CD4-positive, alpha-beta T cell treated with Interleukin-17A for 4 hours (primary cell): ENCODE data around the gene LHPP.

Experiments
- DNase-seq: peaks from one replicate; pipeline ENCODE4 v3.0.0-alpha.2; 2020; ENCODE audit warnings: mixed read lengths

Gene LHPP

GRCh38 chr10:124630551-124630950 is 168.9 kb downstream of the LHPP start:
- no peak for DNase-seq

- DNase-seq = peak; percentile 67
Observed at GRCh38 chr10:124632064-124632531, 170.5 kb downstream of the LHPP start.

GRCh38 chr10:124632566-124632965 is 170.9 kb downstream of the LHPP start:
- no peak for DNase-seq

- DNase-seq = peak; percentile 71
Observed at GRCh38 chr10:124636271-124636995, 174.8 kb downstream of the LHPP start.

GRCh38 chr10:124637091-124637700 is 175.6 kb downstream of the LHPP start:
- no peak for DNase-seq

- no peak for DNase-seq
Observed at GRCh38 chr10:124637746-124638145, 176.1 kb downstream of the LHPP start.

GRCh38 chr10:124639206-124639605 is 177.6 kb downstream of the LHPP start:
- no peak for DNase-seq

- no peak for DNase-seq
Observed at GRCh38 chr10:124639646-124640045, 178.0 kb downstream of the LHPP start.

- no peak for DNase-seq
Observed at GRCh38 chr10:124640056-124640455, 178.4 kb downstream of the LHPP start.

GRCh38 chr10:124640538-124641231 is 179.1 kb downstream of the LHPP start:
- DNase-seq = peak; percentile 37

- DNase-seq = peak; percentile 73
Observed at GRCh38 chr10:124641282-124642087, 179.9 kb downstream of the LHPP start.

GRCh38 chr10:124642088-124642710 is 180.6 kb downstream of the LHPP start:
- DNase-seq = no peak

- DNase-seq = no peak
Observed at GRCh38 chr10:124643330-124644009, 181.8 kb downstream of the LHPP start.

GRCh38 chr10:124644236-124644635 is 182.6 kb downstream of the LHPP start:
- DNase-seq = no peak

- DNase-seq = no peak
Observed at GRCh38 chr10:124644771-124645415, 183.3 kb downstream of the LHPP start.

- DNase-seq = no peak
Observed at GRCh38 chr10:124645467-124646095, 184.0 kb downstream of the LHPP start.

GRCh38 chr10:124646483-124647352 is 185.1 kb downstream of the LHPP start:
- no peak for DNase-seq

GRCh38 chr10:124647421-124648130 is 186.0 kb downstream of the LHPP start:
- DNase-seq = peak; percentile 85

GRCh38 chr10:124648131-124648475 is 186.5 kb downstream of the LHPP start:
- DNase-seq = no peak
